ENCODE data around the gene ECT2L.

Gene ECT2L

DNA sequence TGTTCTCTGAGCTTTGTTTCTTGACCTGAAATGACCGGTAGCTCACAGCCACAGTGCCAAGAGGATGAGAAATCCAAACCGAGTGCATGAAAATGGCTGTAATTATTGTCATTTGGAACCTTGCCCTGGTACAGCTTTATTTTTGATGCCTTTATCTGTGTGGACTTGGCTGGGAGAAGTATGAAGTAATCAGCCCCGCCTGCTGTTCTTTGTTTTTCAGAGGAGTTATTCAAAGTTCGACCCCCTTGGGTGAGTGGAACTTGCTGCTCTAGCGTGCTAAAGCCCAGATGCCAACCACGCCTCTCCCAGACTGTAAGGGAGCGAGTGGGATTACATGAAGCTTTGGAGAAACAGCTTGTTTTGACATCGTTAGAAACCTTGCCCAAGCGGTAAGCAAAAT is 48.3 kb downstream of the ECT2L start:
- ATAC-seq = no peak
- TF ChIP-seq ESRRG (CRISPR knock-in tag; IDR thresholded peaks at IDR 0.05) (no peak), PPARA (CRISPR knock-in tag; IDR thresholded peaks at IDR 0.05; ENCODE audit: borderline replicate concordance) (no peak), RARB (CRISPR knock-in tag; IDR thresholded peaks at IDR 0.05) (no peak), TOX (CRISPR knock-in tag; IDR thresholded peaks at IDR 0.05; ENCODE audit: borderline replicate concordance) (no peak)
- TF ChIP-seq, protein P1, sequence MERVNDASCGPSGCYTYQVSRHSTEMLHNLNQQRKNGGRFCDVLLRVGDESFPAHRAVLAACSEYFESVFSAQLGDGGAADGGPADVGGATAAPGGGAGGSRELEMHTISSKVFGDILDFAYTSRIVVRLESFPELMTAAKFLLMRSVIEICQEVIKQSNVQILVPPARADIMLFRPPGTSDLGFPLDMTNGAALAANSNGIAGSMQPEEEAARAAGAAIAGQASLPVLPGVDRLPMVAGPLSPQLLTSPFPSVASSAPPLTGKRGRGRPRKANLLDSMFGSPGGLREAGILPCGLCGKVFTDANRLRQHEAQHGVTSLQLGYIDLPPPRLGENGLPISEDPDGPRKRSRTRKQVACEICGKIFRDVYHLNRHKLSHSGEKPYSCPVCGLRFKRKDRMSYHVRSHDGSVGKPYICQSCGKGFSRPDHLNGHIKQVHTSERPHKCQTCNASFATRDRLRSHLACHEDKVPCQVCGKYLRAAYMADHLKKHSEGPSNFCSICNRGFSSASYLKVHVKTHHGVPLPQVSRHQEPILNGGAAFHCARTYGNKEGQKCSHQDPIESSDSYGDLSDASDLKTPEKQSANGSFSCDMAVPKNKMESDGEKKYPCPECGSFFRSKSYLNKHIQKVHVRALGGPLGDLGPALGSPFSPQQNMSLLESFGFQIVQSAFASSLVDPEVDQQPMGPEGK (CRISPR knock-in tag; IDR thresholded peaks at IDR 0.05; ENCODE audit: borderline replicate concordance) = no peak
- TF ChIP-seq, protein P2, sequence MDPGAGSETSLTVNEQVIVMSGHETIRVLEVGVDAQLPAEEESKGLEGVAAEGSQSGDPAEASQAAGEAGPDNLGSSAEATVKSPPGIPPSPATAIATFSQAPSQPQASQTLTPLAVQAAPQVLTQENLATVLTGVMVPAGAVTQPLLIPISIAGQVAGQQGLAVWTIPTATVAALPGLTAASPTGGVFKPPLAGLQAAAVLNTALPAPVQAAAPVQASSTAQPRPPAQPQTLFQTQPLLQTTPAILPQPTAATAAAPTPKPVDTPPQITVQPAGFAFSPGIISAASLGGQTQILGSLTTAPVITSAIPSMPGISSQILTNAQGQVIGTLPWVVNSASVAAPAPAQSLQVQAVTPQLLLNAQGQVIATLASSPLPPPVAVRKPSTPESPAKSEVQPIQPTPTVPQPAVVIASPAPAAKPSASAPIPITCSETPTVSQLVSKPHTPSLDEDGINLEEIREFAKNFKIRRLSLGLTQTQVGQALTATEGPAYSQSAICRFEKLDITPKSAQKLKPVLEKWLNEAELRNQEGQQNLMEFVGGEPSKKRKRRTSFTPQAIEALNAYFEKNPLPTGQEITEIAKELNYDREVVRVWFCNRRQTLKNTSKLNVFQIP (CRISPR knock-in tag; IDR thresholded peaks at IDR 0.05; ENCODE audit: borderline replicate concordance, low read depth) = no peak

DNA sequence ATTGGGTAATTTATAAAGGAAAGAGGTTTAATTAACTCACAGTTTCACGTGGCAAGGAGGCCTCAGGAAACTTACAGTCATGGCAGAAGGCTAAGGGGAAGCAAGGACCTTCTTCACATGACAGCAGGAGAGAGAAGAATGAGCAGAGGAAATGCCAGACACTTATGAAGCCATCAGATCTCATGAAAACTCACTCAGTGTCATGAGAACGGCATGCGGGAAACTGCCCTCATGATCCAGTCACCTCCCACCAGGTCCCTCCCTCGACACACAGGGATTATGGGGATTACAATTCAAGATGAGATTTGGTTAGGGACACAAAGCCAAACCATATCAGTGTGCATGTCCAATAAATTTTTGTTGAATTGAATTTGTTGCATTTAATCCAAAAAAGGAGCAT is 52.0 kb downstream of the ECT2L start:
- TF ChIP-seq OSR1 (CRISPR knock-in tag; IDR thresholded peaks at IDR 0.05) (no peak), ESRRG (CRISPR knock-in tag; IDR thresholded peaks at IDR 0.05) (no peak), ISL1 (CRISPR knock-in tag; IDR thresholded peaks at IDR 0.05) (no peak), ZFP3 (CRISPR knock-in tag; IDR thresholded peaks at IDR 0.05) (no peak), ZNF8 (CRISPR knock-in tag; IDR thresholded peaks at IDR 0.05) (no peak), CSDC2 (CRISPR knock-in tag; IDR thresholded peaks at IDR 0.05) (no peak), ZNF565 (CRISPR knock-in tag; conservative IDR thresholded peaks at IDR 0.05; ENCODE audit: low read depth) (no peak), ZFP30 (CRISPR knock-in tag; IDR thresholded peaks at IDR 0.05) (no peak)
- TF ChIP-seq, protein P2 (CRISPR knock-in tag; IDR thresholded peaks at IDR 0.05; ENCODE audit: borderline replicate concordance, low read depth) = no peak
- ATAC-seq = no peak

DNA sequence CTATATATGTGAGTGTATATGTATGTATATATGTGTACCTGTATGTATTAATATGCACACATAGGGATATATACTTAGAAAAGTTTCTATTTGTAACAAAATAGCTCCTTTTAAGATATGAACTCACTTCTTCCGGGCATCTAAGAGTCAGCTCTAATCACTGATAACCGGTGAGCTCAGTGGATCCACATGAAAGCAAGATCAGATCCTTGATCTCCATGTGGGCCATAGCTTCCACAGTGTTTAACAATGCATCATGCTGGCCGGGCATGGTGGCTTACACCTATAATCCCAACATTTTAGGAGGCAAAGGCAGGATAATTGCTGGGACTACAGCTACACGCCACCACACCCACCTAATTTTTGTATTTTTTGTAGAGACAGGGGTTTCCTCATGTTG is 52.6 kb downstream of the ECT2L start:
- TF ChIP-seq, protein P3, sequence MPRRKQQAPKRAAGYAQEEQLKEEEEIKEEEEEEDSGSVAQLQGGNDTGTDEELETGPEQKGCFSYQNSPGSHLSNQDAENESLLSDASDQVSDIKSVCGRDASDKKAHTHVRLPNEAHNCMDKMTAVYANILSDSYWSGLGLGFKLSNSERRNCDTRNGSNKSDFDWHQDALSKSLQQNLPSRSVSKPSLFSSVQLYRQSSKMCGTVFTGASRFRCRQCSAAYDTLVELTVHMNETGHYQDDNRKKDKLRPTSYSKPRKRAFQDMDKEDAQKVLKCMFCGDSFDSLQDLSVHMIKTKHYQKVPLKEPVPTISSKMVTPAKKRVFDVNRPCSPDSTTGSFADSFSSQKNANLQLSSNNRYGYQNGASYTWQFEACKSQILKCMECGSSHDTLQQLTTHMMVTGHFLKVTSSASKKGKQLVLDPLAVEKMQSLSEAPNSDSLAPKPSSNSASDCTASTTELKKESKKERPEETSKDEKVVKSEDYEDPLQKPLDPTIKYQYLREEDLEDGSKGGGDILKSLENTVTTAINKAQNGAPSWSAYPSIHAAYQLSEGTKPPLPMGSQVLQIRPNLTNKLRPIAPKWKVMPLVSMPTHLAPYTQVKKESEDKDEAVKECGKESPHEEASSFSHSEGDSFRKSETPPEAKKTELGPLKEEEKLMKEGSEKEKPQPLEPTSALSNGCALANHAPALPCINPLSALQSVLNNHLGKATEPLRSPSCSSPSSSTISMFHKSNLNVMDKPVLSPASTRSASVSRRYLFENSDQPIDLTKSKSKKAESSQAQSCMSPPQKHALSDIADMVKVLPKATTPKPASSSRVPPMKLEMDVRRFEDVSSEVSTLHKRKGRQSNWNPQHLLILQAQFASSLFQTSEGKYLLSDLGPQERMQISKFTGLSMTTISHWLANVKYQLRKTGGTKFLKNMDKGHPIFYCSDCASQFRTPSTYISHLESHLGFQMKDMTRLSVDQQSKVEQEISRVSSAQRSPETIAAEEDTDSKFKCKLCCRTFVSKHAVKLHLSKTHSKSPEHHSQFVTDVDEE (CRISPR knock-in tag; IDR thresholded peaks at IDR 0.05) = no peak
- TF ChIP-seq ZNF8 (CRISPR knock-in tag; IDR thresholded peaks at IDR 0.05) = no peak
- TF ChIP-seq PPARA (CRISPR knock-in tag; IDR thresholded peaks at IDR 0.05; ENCODE audit: borderline replicate concordance) = no peak
- TF ChIP-seq TOX (CRISPR knock-in tag; IDR thresholded peaks at IDR 0.05; ENCODE audit: borderline replicate concordance) = no peak
- no peak for TF ChIP-seq ESRRG (CRISPR knock-in tag; IDR thresholded peaks at IDR 0.05)
- TF ChIP-seq, protein P2 (CRISPR knock-in tag; IDR thresholded peaks at IDR 0.05; ENCODE audit: borderline replicate concordance, low read depth) = no peak
- no peak for TF ChIP-seq BACH2 (CRISPR knock-in tag; IDR thresholded peaks at IDR 0.05; ENCODE audit: borderline replicate concordance)
- TF ChIP-seq ZC3H10 (CRISPR knock-in tag; IDR thresholded peaks at IDR 0.05) = no peak
- TF ChIP-seq ISL1 (CRISPR knock-in tag; IDR thresholded peaks at IDR 0.05) = no peak
- no peak for TF ChIP-seq CSDC2 (CRISPR knock-in tag; IDR thresholded peaks at IDR 0.05)
- ATAC-seq = no peak

DNA sequence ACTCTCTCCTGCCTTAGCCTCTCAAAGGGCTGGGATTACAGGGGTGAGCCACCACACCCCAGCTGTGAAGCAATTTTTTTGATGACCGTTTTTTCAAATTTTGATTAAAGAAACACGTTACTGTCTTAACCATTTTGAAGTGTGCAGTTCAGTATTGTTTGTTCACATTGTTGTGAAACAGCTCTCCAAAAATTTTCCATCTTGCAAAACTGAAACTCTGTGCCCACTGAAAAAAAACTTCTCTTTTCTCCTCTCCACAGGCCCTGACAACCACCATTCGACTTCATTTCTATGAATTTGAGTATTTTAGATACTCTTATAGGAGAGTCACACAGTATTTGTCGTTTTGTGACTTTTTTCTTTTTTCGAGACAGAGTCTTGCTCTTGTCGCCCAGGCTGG is 53.9 kb downstream of the ECT2L start:
- no peak for ATAC-seq
- TF ChIP-seq, protein P3 (CRISPR knock-in tag; IDR thresholded peaks at IDR 0.05) = no peak
- TF ChIP-seq, protein P4, sequence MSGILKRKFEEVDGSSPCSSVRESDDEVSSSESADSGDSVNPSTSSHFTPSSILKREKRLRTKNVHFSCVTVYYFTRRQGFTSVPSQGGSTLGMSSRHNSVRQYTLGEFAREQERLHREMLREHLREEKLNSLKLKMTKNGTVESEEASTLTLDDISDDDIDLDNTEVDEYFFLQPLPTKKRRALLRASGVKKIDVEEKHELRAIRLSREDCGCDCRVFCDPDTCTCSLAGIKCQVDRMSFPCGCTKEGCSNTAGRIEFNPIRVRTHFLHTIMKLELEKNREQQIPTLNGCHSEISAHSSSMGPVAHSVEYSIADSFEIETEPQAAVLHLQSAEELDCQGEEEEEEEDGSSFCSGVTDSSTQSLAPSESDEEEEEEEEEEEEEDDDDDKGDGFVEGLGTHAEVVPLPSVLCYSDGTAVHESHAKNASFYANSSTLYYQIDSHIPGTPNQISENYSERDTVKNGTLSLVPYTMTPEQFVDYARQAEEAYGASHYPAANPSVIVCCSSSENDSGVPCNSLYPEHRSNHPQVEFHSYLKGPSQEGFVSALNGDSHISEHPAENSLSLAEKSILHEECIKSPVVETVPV (CRISPR knock-in tag; IDR thresholded peaks at IDR 0.05) = no peak
- TF ChIP-seq, protein P1 (CRISPR knock-in tag; IDR thresholded peaks at IDR 0.05; ENCODE audit: borderline replicate concordance) = no peak
- TF ChIP-seq RARB (CRISPR knock-in tag; IDR thresholded peaks at IDR 0.05) (no peak), ISL1 (CRISPR knock-in tag; IDR thresholded peaks at IDR 0.05) (no peak)

Data from SK-N-SH treated with all-trans-retinoic acid at 6 μM for 48 hours (cell line).